Mesenteric fat pad (tissue), 1 donor: ENCODE data around the gene GLTPD2. TPM values are rescaled to one million over a fixed set of nuclear protein-coding genes. Genes with fewer than 3 reads are reported as not detected.

ENCODE experiments used
- total RNA-seq: library from RNA; stranded (reverse); fragmentation: NEBNext Ultra II Directional; extraction: Animal tissue kit (Norgen Biotek cat#: 25700); gene quantifications from one replicate; pipeline ENCODE4 v1.2.1, GENCODE V29; 2021
- donor health status: DM: yes; HTN: yes; CAD: no.

GLTPD2 gene
- total RNA-seq, 1 donor from 2014 or later, result not detected

Other genes with a start within 250 kb of the GLTPD2 start
- 54.0 TPM for gene MYBBP1A, start 233.6 kb upstream of the GLTPD2 start, total RNA-seq
- not detected for gene GGT6, start 228.4 kb upstream of the GLTPD2 start, total RNA-seq
- 0.74 TPM for gene SMTNL2, start 204.4 kb upstream of the GLTPD2 start, total RNA-seq
- gene ALOX15, start 147.3 kb upstream of the GLTPD2 start, total RNA-seq, result not detected
- 29.3 TPM for gene PELP1, start 84.8 kb upstream of the GLTPD2 start, total RNA-seq
- gene ARRB2, start 78.3 kb upstream of the GLTPD2 start, total RNA-seq, result 131 TPM
- gene MED11, start 57.5 kb upstream of the GLTPD2 start, total RNA-seq, result 16.1 TPM
- gene ZMYND15, start 49.1 kb upstream of the GLTPD2 start, total RNA-seq, result 2.9 TPM
- gene CXCL16, start 49.0 kb upstream of the GLTPD2 start, total RNA-seq, result 51.3 TPM
- not detected for gene TM4SF5, start 17.1 kb upstream of the GLTPD2 start, total RNA-seq
- gene VMO1, start 2.6 kb upstream of the GLTPD2 start, total RNA-seq, result 6.9 TPM
- gene PSMB6, start 7.2 kb downstream of the GLTPD2 start, total RNA-seq, result 109 TPM
- 22.8 TPM for gene PLD2, start 18.2 kb downstream of the GLTPD2 start, total RNA-seq
- 60.3 TPM for gene MINK1, start 44.4 kb downstream of the GLTPD2 start, total RNA-seq
- gene C17orf107, start 110.6 kb downstream of the GLTPD2 start, total RNA-seq, result 3.0 TPM
- 1.6 TPM for gene CHRNE, start 114.1 kb downstream of the GLTPD2 start, total RNA-seq
- gene GP1BA, start 143.3 kb downstream of the GLTPD2 start, total RNA-seq, result not detected
- 50.0 TPM for gene SLC25A11, start 151.1 kb downstream of the GLTPD2 start, total RNA-seq
- 63.3 TPM for gene RNF167, start 151.3 kb downstream of the GLTPD2 start, total RNA-seq
- gene PFN1, start 159.6 kb downstream of the GLTPD2 start, total RNA-seq, result 575 TPM
- 4.0 TPM for gene ENO3, start 162.2 kb downstream of the GLTPD2 start, total RNA-seq
- gene SPAG7, start 178.9 kb downstream of the GLTPD2 start, total RNA-seq, result 55.5 TPM
- gene CAMTA2, start 198.7 kb downstream of the GLTPD2 start, total RNA-seq, result 53.8 TPM
- 0.71 TPM for gene INCA1, start 208.6 kb downstream of the GLTPD2 start, total RNA-seq
- 213 TPM for gene KIF1C, start 209.0 kb downstream of the GLTPD2 start, total RNA-seq
- 0.22 TPM for gene SLC52A1, start 246.5 kb downstream of the GLTPD2 start, total RNA-seq